HG03196 (cell line): ENCODE results near the gene ACTR1A.

ENCODE experiments used
- ATAC-seq: cut with Tn5 transposase; IDR thresholded peaks from one replicate; pipeline ENCODE4 v1.9.1; 2021; ENCODE audit not compliant: unreplicated experiment

The ACTR1A gene

DNA sequence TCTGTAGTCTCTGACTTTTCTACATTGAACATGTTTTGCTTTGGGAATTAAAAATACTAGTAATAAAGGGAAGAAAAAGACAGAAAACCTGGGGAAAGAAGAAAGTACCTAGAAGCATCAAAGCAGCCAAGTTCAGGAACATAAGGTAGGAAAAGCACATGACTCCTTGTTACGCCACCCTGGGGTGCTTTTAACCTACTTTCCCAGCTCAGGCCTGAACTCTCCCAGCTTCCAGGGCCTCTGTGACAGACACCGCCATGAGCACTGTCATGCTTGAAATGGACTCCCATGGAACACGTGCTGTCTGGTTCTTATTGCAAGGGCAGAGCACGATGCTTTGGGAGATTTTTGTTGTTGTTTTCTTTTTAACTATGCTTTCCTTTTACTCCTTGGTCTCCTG, 11.4 kb downstream of the ACTR1A start:
- no peak for ATAC-seq

DNA sequence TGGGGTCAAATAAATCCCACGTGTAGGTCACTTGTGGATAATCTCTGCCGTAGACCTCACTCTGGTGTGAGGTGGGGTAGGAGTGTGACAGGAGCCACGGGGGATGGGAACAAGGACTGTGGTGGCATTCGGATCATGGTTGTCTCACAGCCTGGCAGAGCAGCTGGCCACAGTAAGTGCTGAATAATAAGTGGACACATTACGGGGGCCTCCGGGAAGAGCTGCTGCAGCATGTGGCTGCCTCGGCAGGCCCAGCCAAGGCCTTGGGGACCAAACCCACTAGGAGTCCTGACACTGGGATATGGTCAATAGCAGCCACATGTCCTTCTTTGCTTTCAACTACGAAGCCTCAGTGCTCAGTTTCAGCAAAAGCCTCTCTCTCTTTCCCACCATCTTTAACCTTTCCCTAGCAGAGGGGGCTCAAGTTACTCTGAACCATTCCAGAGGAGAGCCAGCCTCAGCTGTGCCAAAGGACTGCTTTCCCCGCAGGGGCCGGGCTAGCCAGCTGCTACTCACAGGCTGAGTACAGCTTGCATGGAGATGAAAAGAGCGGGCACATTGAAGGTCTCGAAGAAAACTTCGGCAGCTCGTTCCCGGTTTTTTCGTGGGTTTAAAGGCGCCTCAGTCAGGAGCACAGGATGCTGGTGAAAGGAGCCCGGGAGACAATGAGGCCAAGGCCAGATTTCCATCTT, 17.3 kb downstream of the ACTR1A start:
- ATAC-seq = no peak

DNA sequence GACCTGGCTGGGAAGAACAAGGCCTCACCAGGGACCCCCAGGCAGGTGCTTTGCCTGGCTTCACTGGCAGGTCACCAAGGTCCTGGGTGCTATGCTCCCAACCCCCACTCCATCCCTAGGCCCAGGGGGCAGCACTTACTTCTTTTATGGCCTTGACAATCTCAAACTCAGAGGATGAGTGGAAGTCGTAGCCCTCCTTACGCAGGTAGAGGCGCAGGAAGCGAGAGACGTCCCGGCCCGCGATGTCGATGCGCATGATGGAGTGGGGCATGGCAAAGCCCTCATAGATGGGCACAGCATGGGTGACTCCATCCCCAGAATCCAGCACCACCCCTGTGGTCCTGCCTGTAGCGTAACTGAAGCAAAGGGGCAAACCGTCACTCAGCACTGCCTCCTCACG, 18.5 kb downstream of the ACTR1A start:
- ATAC-seq = no peak

DNA sequence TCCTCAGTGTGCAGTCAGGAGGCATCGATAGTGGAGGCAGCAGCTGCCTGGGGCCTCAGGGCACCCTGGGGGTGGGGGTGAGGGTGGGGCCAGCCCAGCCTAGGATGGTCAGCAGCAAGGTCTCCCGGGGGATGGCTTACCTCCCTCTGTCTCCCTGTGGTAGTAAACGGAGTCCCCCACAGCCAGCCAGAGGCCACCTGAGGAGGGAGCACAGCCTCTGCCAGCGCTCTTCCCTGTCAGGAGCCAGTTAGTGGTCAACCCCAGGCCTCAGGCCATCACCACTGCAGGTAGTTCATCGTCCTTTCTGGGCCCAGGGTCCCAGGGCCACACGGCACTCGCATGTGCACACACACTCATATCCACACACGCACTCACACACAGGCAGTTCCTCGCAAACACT, 22.1 kb downstream of the ACTR1A start:
- no peak for ATAC-seq

DNA sequence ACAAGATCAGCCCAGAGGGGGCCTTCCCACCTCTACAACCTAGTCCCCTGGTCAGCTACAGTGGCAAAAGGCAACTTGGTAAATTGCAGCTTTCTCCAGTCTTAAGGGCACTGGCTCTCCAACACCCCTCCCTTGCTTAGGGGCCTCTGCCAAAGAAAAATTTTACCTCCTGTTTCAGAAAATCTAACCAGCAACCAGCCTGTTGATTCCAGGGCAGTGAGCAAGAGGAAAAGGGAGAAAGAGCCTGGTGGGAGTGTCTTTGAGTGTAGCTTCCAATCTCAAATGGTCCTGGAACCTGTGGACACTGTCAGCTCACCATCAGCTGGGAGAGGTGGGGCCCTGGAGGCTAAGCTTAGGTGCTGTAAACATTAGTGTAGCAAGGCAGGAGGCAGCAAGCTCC, 22.9 kb downstream of the ACTR1A start:
- no peak for ATAC-seq

DNA sequence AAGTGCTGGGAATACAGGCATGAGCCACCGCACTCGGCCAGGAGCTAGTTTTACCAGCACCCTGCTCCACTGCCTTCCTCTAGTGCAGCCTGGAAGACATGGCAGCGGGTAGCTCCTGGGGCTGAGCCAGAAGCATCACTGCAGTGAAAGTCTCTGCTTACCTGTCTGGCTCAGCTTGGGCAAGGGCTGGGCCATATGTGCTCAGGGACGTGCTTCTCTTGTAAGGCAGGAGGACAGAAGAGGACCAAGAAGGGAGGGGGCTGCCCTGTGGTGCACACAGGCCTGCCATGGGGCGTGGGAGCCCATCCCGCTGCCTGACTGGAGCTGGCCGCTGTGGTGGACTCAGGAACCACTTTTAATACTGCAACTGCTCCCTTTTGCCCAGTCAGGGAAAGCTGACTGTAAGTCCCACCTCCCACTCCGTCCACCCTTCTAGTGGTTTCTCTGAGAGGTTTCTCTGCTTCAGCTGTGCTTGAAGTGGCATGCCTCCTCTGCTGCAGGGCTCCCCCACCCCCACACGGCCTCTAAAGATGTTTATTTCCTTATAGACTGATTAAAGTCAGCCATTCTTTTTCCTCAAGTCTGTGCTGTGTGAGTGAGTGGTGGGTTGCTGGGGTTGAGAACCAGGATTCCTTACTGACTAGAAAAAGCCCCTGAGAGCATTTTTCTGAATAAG, 25.9 kb downstream of the ACTR1A start:
- ATAC-seq = no peak

DNA sequence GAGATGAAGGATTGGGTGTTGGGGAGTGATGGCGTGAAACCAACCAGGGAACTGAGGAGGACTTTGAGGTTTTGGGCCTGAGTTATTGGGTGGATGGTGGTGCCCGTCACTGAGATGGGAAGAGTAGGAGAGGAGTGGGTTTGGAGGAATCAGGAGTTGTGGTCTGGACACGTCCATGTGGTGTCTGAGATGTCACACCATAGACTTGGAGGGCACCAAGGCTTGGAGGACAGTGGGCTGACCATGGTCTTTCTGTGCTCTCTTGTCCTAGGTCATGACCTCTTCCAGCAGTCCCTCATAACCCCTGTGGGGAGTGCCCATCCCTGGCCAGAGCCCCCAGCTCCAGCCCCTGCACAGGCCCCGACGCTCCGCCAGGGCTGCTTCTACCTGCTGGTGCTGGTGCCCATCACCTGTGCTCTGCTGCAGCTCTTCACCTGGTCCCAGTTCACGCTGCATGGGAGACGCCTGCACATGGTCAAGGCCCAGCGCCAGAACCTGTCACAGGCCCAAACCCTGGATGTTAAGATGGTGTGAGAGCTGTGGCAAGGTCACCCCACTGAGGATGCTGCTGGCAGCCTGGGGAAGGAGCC, 27.0 kb downstream of the ACTR1A start:
- ATAC-seq = no peak

DNA sequence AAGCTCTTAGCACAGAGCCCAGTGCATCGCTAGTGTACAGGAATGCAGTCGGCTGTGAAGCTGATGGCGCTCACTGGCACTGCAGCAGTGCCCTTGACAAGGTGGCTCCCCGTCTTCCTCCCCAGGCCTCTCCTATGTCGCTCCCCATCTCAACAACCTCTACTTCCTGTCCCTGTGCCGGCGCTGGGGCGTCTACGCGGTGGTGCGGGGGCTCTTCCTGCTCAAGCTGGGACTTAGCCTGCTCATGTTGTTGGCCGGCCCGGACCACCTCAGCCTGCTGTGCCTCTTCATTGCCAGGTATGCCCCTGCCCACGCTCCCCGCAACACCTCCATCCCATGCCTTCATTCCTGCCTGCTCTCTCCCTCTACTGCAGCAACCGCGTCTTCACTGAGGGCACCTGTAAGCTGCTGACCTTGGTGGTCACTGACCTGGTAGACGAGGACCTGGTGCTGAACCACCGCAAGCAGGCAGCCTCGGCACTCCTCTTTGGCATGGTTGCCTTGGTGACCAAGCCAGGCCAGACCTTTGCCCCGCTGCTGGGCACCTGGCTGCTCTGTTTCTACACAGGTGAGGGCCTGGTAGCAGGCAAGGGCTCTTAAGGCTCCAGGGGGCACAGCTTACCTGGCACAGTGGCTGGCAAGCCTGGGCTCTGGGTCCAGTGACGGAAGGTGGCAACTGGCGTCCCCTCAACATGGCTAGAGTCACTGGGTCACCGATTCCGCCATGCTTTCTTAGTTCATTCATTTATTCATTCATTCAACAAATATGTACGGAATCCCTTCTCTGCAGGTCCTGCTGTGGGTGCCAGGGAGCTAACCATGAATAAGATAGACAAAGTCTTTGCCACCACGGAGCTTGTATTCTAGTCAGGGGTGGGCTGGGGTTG, 28.8 kb downstream of the ACTR1A start:
- no peak for ATAC-seq

DNA sequence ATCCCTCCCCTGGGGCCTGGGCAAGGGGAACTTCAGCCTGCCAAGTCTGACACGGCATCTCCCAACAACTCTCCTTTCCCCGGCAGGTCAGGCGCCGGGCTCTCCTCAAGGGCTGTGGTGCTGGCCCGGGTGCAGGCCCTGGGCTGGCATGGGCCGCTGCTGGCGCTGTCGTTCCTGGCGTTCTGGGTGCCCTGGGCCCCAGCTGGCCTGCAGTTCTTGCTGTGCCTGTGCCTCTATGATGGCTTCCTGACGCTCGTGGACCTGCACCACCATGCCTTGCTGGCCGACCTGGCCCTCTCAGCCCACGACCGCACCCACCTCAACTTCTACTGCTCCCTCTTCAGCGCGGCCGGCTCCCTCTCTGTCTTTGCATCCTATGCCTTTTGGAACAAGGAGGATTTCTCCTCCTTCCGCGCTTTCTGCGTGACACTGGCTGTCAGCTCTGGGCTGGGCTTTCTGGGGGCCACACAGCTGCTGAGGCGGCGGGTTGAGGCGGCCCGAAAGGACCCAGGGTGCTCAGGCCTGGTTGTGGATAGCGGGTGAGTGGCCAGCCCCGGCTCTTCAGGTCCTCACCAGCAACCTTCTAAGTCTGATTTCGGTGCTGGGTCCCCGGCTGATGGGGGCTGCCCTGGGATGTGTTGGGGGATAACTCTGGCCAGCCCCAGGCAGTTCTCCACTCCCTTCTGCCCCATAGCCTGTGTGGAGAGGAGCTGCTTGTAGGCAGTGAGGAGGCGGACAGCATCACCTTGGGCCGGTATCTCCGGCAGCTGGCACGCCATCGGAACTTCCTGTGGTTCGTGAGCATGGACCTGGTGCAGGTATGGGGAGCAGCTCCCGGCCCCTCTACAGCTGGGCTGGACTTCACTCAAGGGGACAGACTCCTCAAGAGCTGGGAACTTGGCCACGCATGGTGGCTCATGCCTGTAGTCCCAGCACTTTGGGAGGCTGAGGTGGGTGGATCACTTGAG, 31.6 kb downstream of the ACTR1A start:
- ATAC-seq = no peak

DNA sequence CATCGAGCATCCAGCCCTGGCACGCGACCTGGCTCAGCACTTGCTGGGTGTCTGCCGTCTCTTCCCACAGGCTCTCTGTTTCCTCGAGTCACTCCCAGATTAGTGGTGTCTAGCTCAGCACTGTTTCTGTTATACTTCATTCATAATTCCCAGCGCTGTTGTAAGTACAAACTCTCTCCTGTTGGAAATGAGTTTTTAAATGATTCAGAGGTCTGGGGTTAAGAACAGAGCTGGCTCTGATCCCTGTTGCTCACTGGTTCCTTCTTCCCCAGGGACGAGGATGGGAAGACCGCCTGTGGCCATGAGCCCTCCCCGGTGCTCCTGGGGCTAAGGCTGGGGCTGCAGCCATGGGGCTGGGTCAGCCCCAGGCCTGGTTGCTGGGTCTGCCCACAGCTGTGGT, 33.8 kb downstream of the ACTR1A start:
- ATAC-seq = no peak

DNA sequence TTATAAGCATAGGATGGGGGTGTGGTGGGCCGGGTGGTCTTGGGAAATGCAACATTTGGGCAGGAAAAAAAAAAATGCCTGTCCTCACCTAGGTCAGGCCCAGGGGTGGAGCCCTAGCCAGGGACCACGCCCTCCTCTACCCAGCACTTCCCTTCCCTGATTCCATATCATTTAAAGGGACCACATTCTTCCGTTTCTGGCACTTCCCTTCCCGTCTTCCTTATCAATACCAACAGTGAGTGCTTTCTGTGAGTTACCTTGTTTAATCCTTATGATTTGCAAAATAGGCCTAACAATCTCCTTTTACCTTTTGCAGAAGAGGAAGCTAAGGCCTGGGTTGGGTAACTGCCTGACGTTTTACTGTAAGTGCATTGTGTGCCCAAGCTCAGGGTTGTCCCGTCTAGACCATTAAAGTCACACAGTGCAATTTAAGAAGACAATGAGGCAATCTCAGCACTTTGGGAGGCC, 34.5 kb downstream of the ACTR1A start:
- no peak for ATAC-seq

DNA sequence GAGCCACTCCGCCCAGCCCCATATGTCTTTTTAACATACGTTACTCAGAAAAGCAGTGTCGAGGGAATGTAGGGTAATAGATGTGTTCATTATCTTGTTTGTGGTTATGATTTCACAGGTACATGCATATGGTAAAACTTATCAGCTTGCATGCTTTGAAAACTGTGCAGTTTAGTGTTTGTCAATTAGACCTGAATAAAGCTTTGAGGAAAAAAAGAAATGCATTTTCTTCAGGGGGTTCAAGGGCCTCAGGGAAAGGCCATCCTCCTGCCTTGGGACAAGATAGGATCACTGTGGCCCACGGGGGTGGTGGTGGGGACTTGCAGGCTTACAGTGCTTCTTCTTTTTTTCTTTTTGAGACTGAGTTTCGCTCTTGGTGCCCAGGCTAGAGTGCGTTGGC, 35.2 kb downstream of the ACTR1A start:
- no peak for ATAC-seq

DNA sequence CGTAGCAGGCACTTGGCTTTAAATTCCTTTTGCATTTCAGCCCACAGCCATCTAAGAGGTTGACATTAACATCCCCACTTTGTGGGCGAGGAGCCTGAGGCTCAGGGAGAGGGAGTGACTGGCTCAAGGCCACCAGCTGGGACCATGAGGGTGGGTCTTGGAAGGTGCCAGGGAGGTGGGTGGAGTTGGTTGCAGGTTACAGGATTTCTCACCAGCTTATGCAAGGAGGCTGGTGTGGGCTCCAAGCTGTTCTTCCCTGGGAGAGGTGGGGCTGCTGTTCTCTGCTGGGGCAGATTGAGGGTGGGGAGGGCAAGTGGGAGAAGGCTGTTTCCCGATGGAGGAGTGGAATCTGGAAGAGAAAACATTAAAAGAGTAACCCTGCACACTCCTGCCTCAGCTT, 37.0 kb downstream of the ACTR1A start:
- no peak for ATAC-seq

DNA sequence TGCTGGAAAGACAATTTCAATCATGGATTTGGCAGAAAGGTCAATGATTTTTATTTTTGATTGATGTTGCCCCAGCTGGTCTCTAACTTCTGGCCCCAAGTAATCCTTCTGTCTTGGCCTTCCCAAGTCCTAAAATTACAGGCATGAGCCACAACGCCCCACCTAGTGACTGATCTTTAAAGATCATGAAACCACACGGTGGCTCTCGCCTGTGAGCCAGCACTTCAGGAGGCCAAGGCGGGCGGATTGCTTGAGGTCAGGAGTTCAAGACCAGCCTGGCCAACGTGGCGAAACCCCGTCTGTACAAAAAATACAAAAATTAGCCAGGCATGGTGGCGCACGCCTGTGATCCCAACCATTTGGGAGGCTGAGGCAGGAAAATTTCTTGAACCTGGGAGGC, 38.5 kb downstream of the ACTR1A start:
- ATAC-seq = no peak

DNA sequence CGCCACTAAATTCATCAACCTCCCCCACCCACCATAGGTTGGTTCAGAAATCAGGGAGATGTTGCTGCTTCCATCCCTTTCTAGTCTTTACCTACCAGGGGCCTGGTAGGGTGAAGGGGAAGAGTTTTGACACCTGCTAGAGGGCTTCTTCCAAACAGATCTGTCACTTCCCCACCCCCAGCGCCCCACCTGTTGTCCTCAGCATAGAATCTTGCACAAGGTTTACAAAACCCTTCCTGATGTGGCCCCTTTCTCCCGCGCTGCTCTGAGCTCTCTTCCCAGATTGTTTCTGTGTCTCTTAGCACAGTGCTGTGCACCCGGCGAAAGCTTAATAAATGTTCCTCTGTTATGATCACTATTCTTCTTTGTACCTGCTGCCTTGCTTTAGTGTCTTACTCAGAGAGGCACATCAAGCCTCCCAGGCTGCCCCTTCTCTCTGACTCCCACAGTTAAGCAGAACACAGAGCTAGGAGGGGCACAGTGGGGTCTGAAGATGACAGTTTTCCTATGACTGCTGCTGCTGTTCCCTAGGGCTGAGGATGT, 39.9 kb downstream of the ACTR1A start:
- ATAC-seq = no peak

DNA sequence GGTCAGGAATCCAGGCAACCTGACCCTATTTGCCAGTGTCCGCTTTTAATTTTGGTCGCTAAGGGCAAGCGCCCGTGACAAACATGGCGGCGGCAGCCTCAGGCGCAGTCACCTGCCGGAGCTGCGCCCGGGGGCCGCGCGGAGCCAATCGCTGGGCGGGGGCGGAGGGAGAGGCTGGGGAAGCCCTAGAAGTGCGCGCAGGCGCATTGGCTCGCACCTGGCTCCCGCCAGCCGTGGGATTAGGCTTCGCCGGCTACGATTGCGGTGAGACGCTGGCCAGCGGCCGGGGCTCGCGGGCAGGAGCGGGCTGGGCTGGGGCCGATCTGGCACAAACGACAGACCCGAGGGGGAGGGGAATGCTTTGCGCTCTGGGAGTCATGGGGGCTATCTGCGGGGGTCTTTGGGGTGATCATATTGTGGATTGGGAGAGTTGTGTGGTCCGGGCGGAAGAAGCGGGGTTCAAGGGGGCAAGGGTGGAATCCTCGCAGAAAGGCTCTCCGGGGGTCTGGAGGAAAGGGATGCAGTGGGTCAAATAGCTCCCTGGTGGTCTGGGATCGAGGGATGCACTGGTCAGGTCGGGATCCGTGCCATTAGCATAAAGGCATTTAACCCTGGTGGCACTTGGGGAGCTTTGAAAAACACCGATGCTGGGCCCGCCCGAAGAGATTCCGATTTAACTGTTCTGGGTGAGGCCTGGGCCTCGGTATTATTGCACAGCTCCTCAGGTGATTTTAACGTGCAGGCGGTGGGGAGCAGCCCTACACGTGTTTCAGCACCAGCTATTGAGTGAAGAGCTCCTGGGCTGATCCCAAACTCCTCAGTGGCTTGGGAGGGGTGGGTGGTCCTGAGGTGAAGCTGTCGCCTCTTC, 41.1 kb downstream of the ACTR1A start:
- ATAC-seq = peak; percentile 80

DNA sequence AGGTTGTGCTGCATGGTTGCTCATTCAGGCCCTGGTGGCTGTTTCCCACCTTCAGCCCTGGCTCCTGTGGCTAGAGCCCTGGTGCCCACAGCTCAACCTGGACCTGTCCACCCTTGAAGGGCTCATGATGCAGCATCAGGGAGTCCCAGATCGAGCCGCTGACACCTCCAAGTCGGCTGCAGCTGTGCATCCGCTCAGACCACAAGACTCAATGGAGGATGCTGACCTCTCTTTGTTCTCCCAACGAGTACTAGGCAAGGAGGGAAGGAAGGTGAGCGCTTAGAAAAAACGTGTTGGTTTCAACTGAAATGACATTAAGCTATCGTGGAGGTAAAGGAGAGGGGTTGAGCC, 41.7 kb downstream of the ACTR1A start:
- ATAC-seq = peak; percentile 25

DNA sequence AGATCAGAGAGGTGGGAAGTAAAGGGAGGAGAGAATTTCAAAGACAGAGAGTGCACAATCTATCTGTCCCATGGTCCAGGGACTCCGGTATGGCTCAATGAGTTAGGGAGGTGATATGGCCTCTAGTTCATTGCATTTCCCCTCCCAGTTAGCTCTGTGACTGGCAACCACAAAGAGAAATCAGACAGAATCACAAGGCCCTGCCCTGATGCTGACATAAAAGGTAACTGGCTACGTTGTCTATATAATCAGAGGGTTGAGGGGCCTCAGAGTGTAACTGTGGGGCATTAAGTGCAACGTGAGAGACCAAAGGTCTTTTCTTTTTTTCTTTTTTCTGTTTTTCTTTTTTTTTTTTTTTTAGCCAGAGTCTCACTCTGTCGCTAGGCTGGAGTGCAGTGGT, 43.9 kb downstream of the ACTR1A start:
- no peak for ATAC-seq

DNA sequence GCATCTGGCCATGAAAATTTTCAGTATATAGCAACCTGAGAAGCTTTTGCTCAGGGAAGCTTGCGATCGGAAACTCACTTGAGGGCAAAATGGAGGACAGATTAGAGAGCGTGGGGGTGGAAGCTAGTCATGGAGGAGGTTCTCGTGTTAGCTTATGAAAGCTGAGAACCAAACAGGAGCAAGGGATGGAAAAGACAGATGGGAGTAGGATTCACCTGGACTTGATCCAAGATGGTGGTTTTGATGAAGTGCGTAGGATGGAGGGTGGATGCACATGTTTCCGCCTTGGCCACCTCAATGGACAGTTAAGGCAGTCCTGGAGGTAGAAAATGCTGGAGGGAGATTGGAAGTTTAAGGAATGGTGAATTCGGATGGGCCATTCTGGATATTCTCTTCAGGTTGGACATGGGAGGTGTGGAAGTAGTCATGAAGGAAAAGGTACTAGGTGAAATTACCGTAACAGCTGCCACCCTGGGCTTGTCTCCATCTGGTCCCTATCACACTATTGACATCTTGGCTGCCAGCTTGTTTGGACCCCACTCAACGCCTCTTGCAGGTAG, 44.8 kb downstream of the ACTR1A start:
- no peak for ATAC-seq
